HG02943 (cell line): ENCODE results near the gene PPP6C.
"Not testable (repeated sequence)": the region's sequence is repeated elsewhere in the genome, so short reads cannot be mapped to it uniquely, and the experiment has no call there.

ENCODE experiments used
- ATAC-seq: cut with Tn5 transposase; IDR thresholded peaks from one replicate; pipeline ENCODE4 v1.9.1; 2021; ENCODE audit warnings: mild to moderate bottlenecking, low read depth, moderate library complexity; ENCODE audit not compliant: unreplicated experiment

Gene PPP6C

GRCh38 chr9:125143377-125144090, 46.1 kb downstream of the PPP6C start, which contains the start of gene SCAI:
Gene SCAI, minus strand, starts transcription at chr9:125143528. Its CDS starts 91 bp downstream, at chr9:125143437.
- ATAC-seq = peak; percentile 97

- peak; percentile 22 for ATAC-seq
Observed at GRCh38 chr9:125142560-125143376, 46.8 kb downstream of the PPP6C start.

GRCh38 chr9:125141751-125142150, 47.9 kb downstream of the PPP6C start:
- no peak for ATAC-seq

GRCh38 chr9:125141251-125141650, 48.4 kb downstream of the PPP6C start:
- ATAC-seq = no peak

GRCh38 chr9:125140576-125140975, 49.0 kb downstream of the PPP6C start:
- ATAC-seq = no peak

GRCh38 chr9:125137200-125137599, 52.4 kb downstream of the PPP6C start:
- ATAC-seq = no peak

- ATAC-seq = no peak
Observed at GRCh38 chr9:125134976-125135375, 54.6 kb downstream of the PPP6C start.

- ATAC-seq = no peak
Observed at GRCh38 chr9:125133403-125134329, 55.9 kb downstream of the PPP6C start.

GRCh38 chr9:125131778-125132177, 57.8 kb downstream of the PPP6C start:
- ATAC-seq = no peak

GRCh38 chr9:125126019-125126746, 63.4 kb downstream of the PPP6C start:
- ATAC-seq = no peak

GRCh38 chr9:125125523-125125922, 64.1 kb downstream of the PPP6C start:
- ATAC-seq = no peak

- no peak for ATAC-seq
Observed at GRCh38 chr9:125121146-125121545, 68.5 kb downstream of the PPP6C start.

GRCh38 chr9:125119643-125120286, 69.8 kb downstream of the PPP6C start:
- no peak for ATAC-seq

GRCh38 chr9:125118696-125119095, 70.9 kb downstream of the PPP6C start:
- not testable (repeated sequence) for ATAC-seq

- ATAC-seq = not testable (repeated sequence)
Observed at GRCh38 chr9:125114503-125114902, 75.1 kb downstream of the PPP6C start.

- no peak for ATAC-seq
Observed at GRCh38 chr9:125110464-125110863, 79.1 kb downstream of the PPP6C start.

- not testable (repeated sequence) for ATAC-seq
Observed at GRCh38 chr9:125108541-125108940, 81.1 kb downstream of the PPP6C start.

- no peak for ATAC-seq
Observed at GRCh38 chr9:125106285-125106893, 83.2 kb downstream of the PPP6C start.
